Endothelial cell of umbilical vein (primary cell): Measurements from ENCODE around the gene CTRB2. TPM values are rescaled to one million over a fixed set of nuclear protein-coding genes. Genes with fewer than 3 reads are reported as not detected.

Experiments used
- BruUV-seq: library from RNA; stranded (reverse); fragments of 400-500 nt; replicated peaks from 2 replicates; lab custom pipeline; 2021; lab: Mats Ljungman, UMichigan
- CTCF ChIA-PET: fragments of 300-600, 350-600 bp; sonication (Branson Sonifier 250); formaldehyde crosslinking; loops from one replicate; lab custom pipeline; 2021; ENCODE audit warnings: antibody characterized with exemption, inconsistent platforms; lab: Charles Lee
- POLR2A ChIA-PET: fragments of 300-600, 350-600 bp; sonication (Branson Sonifier 250); formaldehyde crosslinking; loops from one replicate; lab custom pipeline; 2021; ENCODE audit warnings: antibody characterized with exemption, inconsistent platforms; lab: Charles Lee
- DNase-seq: peaks from one replicate; pipeline ENCODE4 v3.0.0-alpha.2; 2011; ENCODE audit warnings: low read depth, low spot score
- FAIRE-seq: peaks from 2 replicates; lab custom pipeline; 2011; peaks lifted over from hg19 to GRCh38; lab: Jason Lieb, UNC
- H2AFZ ChIP-seq: 2 replicates; pipeline ENCODE4 v1.6.0; 2012; ENCODE audit warnings: low read depth, low read length, control low read depth, inconsistent platforms
- H3K27ac ChIP-seq: 2 replicates; pipeline ENCODE4 v1.5.1; 2011; ENCODE audit warnings: low read depth, mild to moderate bottlenecking, control low read depth, low read length, moderate library complexity; ENCODE audit not compliant: insufficient read depth
- H3K27me3 ChIP-seq, 2 experiments: 2 replicates each; pipeline versions ENCODE4 v1.6.0 to v1.6.1; 2011; ENCODE audit warnings: low read length in 2 of 2, mixed read lengths in 1 of 2; ENCODE audit not compliant: control insufficient read depth in 2 of 2, insufficient read depth in 2 of 2
- H3K36me3 ChIP-seq, 2 experiments: 2 replicates in 1 of 2; 3 replicates in 1 of 2; pipeline ENCODE4 v1.5.1; 2011; ENCODE audit warnings: low read length in 2 of 2, mild to moderate bottlenecking in 1 of 2, moderate library complexity in 1 of 2; ENCODE audit not compliant: control insufficient read depth in 2 of 2, insufficient read depth in 2 of 2; ENCODE audit errors: extremely low read depth in 1 of 2
- H3K4me1 ChIP-seq: 3 replicates; pipeline ENCODE4 v1.5.1; 2011; ENCODE audit warnings: mild to moderate bottlenecking, low read length; ENCODE audit not compliant: control insufficient read depth, insufficient read depth; ENCODE audit errors: extremely low read depth
- H3K4me2 ChIP-seq: 2 replicates; pipeline ENCODE4 v1.6.1; 2011; ENCODE audit warnings: low read length, control low read depth, mixed read lengths; ENCODE audit not compliant: insufficient read depth
- H3K4me3 ChIP-seq, 3 experiments: fragments of 200-600 bp in 1 of 3; sonication (generic), shearing (Covaris generic) in 1 of 3; replicated peaks in 1 of 3; 2 replicates each; pipeline ENCODE4 v1.5.1; 2011 to 2016; ENCODE audit warnings: control low read depth in 3 of 3, low read length in 3 of 3, mild to moderate bottlenecking in 2 of 3, inconsistent platforms in 1 of 3, low read depth in 1 of 3, moderate library complexity in 1 of 3; ENCODE audit not compliant: insufficient read depth in 1 of 3
- H3K79me2 ChIP-seq: 2 replicates; pipeline ENCODE4 v1.6.0; 2012; ENCODE audit warnings: low read length, inconsistent platforms; ENCODE audit not compliant: control insufficient read depth, insufficient read depth
- H3K9ac ChIP-seq: replicated peaks from 2 replicates; pipeline ENCODE3; 2011; ENCODE audit warnings: low read length, control low read depth; ENCODE audit not compliant: insufficient read depth; ENCODE audit errors: extremely low read depth
- H3K9me1 ChIP-seq: replicated peaks from 3 replicates; pipeline ENCODE4 v1.6.0; 2011; ENCODE audit warnings: mild to moderate bottlenecking, low read length; ENCODE audit not compliant: control insufficient read depth, insufficient read depth; ENCODE audit errors: extremely low read depth
- H3K9me3 ChIP-seq: replicated peaks from 2 replicates; pipeline ENCODE4 v1.5.1; 2012; ENCODE audit warnings: low read length, inconsistent platforms; ENCODE audit not compliant: control insufficient read depth, insufficient read depth
- H4K20me1 ChIP-seq: replicated peaks from 2 replicates; pipeline ENCODE3; 2011; ENCODE audit warnings: mild to moderate bottlenecking, low read length; ENCODE audit not compliant: control insufficient read depth, insufficient read depth; ENCODE audit errors: extremely low read depth
- EZH2 ChIP-seq: IDR thresholded peaks from 2 replicates; pipeline ENCODE4 v1.6.1; 2012; ENCODE audit warnings: borderline replicate concordance, low read depth, mild to moderate bottlenecking, moderate library complexity, low read length, inconsistent platforms; ENCODE audit not compliant: severe bottlenecking
- FOS ChIP-seq: IDR thresholded peaks from 2 replicates; pipeline ENCODE4 v1.6.1; 2011; ENCODE audit warnings: mild to moderate bottlenecking, low read length, moderate library complexity, borderline replicate concordance; ENCODE audit not compliant: insufficient read depth
- GATA2 ChIP-seq: IDR thresholded peaks from 2 replicates; pipeline ENCODE4 v1.7.0; 2011; ENCODE audit warnings: low read depth, mild to moderate bottlenecking, moderate library complexity, mixed read lengths, low read length; ENCODE audit not compliant: insufficient read length, insufficient read depth
- JUN ChIP-seq: IDR thresholded peaks from 2 replicates; pipeline ENCODE4 v1.6.1; 2011; ENCODE audit warnings: borderline replicate concordance, low read depth; ENCODE audit not compliant: insufficient read length, insufficient read depth
- MYC ChIP-seq: IDR thresholded peaks from one replicate; pipeline ENCODE4 v1.6.1; 2011; ENCODE audit warnings: mild to moderate bottlenecking, low read depth, low read length
- POLR2A ChIP-seq: IDR thresholded peaks from 2 replicates; pipeline ENCODE4 v1.6.1; 2012; ENCODE audit warnings: low read depth, mild to moderate bottlenecking, control low read depth, low read length
- POLR2AphosphoS5 ChIP-seq: IDR thresholded peaks from 2 replicates; pipeline ENCODE4 v1.6.1; 2012; ENCODE audit warnings: low read depth, mild to moderate bottlenecking, control low read depth, low read length, moderate library complexity; ENCODE audit not compliant: insufficient read depth
- dilution Hi-C: fragments of 300-500 bp; cut with MboI; formaldehyde crosslinking; loops from one replicate; pipeline ENCODE4 v1.15.0; 2019; ENCODE audit warnings: low sequenced_read_pairs; ENCODE audit not compliant: extremely low pct_ligation_motif_present
- intact Hi-C: fragments of 100-400 bp; cut with micrococcal nuclease; formaldehyde crosslinking; loops from one replicate; pipeline ENCODE4 v1.10.0; 2022
- polyA plus RNA-seq, 4 experiments: library from polyadenylated mRNA; depleted of rRNA in 3 of 4; stranded (reverse) in 3 of 4; unstranded in 1 of 4; fragments of >200 nt; gene quantifications; 2 replicates each; pipeline versions ENCODE4 v1.2.1 to v1.2.3, GENCODE V29; 2011 to 2012; ENCODE audit warnings: missing spikeins in 1 of 4
- total RNA-seq: library from RNA; stranded (reverse); gene quantifications from 2 replicates; pipeline ENCODE4 v1.2.3, GENCODE V29; 2021
- TF ChIP-seq, protein P1 (sequence below), 2 donors: IDR thresholded peaks; 1 replicate in 1 of 2; 2 replicates in 1 of 2; pipeline ENCODE4 v1.5.1; 2011; ENCODE audit warnings: low read length in 2 of 2, mild to moderate bottlenecking in 2 of 2, moderate library complexity in 2 of 2, control low read depth in 1 of 2, inconsistent platforms in 1 of 2, low read depth in 1 of 2; ENCODE audit not compliant: insufficient read depth in 1 of 2; ENCODE audit errors: extremely low read depth in 1 of 2
- TF ChIP-seq, protein P2 (sequence below): IDR thresholded peaks from 2 replicates; pipeline ENCODE4 v1.6.1; 2011; ENCODE audit not compliant: insufficient read depth, insufficient read length

The CTRB2 gene
- total and polyA plus RNA-seq, 2 donors (not counting 3 experiments of a cell fraction or from before 2014, with no cell fraction given), result not detected

DNA sequence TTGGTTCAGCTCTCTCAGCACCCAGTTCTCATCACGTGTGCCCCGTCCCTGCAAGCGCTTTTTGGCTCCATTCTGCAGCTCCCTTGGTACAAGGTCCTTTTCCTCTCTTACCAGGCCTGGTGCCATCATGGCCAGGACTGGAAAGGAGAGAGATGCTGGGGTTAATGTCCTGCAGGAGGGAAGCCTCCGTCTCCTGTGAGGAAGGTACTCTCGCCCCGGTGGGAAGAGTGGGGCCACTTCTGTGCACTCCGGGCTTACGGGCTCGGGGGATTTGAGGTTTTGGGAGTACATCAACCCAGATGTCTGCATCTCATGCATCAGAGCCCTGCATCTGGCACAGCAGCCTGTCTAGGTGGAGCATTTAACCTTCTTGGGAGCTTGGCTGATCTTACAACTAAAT lies 10.1 kb downstream of the CTRB2 start:
- Histone ChIP-seq H3K9me3 (no peaks in the 10 kb centered on the region), H3K79me2 (no peaks in the 10 kb centered on the region), H3K9ac (no peak overlapping the region), H3K27me3 (peaks cover 5 to 7% of the 10 kb centered on the region in 2 experiments), H4K20me1 (no peaks in the 10 kb centered on the region), H3K27ac (no peak overlapping the region), H3K36me3 (no peaks in the 10 kb centered on the region), H3K4me1 (peaks cover 4% of the 10 kb centered on the region), H2AFZ (no peak overlapping the region), H3K4me2 (no peak overlapping the region), H3K9me1 (no peaks in the 10 kb centered on the region), H3K4me3 (no peak overlapping the region)
- CTCF ChIA-PET, result interaction anchor here (0.9 to 7.9 kb wide), 4 partner anchors 206 to 567 kb away, joined by 3 to 186 read pairs (median 60); partner anchors contain the start of gene TMEM170A
- no TSS peak for BruUV-seq
- no peak for FAIRE-seq
- POLR2A ChIA-PET, result no interaction called here
- intact Hi-C loops, result no loop called here
- TF ChIP-seq, protein P1, sequence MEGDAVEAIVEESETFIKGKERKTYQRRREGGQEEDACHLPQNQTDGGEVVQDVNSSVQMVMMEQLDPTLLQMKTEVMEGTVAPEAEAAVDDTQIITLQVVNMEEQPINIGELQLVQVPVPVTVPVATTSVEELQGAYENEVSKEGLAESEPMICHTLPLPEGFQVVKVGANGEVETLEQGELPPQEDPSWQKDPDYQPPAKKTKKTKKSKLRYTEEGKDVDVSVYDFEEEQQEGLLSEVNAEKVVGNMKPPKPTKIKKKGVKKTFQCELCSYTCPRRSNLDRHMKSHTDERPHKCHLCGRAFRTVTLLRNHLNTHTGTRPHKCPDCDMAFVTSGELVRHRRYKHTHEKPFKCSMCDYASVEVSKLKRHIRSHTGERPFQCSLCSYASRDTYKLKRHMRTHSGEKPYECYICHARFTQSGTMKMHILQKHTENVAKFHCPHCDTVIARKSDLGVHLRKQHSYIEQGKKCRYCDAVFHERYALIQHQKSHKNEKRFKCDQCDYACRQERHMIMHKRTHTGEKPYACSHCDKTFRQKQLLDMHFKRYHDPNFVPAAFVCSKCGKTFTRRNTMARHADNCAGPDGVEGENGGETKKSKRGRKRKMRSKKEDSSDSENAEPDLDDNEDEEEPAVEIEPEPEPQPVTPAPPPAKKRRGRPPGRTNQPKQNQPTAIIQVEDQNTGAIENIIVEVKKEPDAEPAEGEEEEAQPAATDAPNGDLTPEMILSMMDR (IDR thresholded peaks at IDR 0.05; ENCODE audit: extremely low read depth in 1 of 2, insufficient read depth in 1 of 2, low read depth in 1 of 2, low read length in 2 of 2), result no peak
- TF ChIP-seq FOS (no peak), GATA2 (no peak), POLR2A (no peak), EZH2 (no peak), POLR2AphosphoS5 (no peak), JUN (no peak), MYC (no peak)
- TF ChIP-seq, protein P2, sequence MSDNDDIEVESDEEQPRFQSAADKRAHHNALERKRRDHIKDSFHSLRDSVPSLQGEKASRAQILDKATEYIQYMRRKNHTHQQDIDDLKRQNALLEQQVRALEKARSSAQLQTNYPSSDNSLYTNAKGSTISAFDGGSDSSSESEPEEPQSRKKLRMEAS, result no peak
- dilution Hi-C loops, result no loop called here
- DNase-seq, result no peak
